K562 (cell line): Measurements from ENCODE around the gene RELCH. TPM values are rescaled to one million over a fixed set of nuclear protein-coding genes. Genes with fewer than 3 reads are reported as not detected.

Experiments used
- ATAC-seq: fragments of 200-7000 bp; cut with Tn5 transposase; 3 replicates; pipeline ENCODE4 v1.9.1; 2020; ENCODE audit warnings: moderate library complexity
- BruUV-seq: library from RNA; stranded (reverse); fragments of 400-500 nt; replicated peaks from 2 replicates; lab custom pipeline; 2021; lab: Mats Ljungman, UMichigan
- CTCF ChIA-PET: fragments of 300-600 bp; formaldehyde crosslinking; extraction: SDS; loops from one replicate; lab custom pipeline; 2021; ENCODE audit warnings: low intra/inter-chr PET ratio; lab: Yijun Ruan, JAX
- POLR2A ChIA-PET: fragments of 300-600, 350-650 bp; sonication (Branson Sonifier 250); formaldehyde crosslinking; extraction: SDS; loops from one replicate; lab custom pipeline; 2021; ENCODE audit warnings: antibody characterized with exemption, inconsistent platforms; lab: Yijun Ruan, JAX
- DNase-seq, 4 experiments: peaks; one replicate each; pipeline versions ENCODE4 v3.0.0 to v3.0.0-alpha.2; 2011 to 2018; ENCODE audit warnings: low spot score in 3 of 4, mixed read lengths in 3 of 4; ENCODE audit errors: extremely low read depth in 1 of 4
- FAIRE-seq: peaks from 2 replicates; lab custom pipeline; 2011; peaks lifted over from hg19 to GRCh38; lab: Jason Lieb, UNC
- H2AFZ ChIP-seq: 2 replicates; pipeline ENCODE4 v1.6.0; 2011; ENCODE audit warnings: low read depth, low read length, control low read depth, inconsistent platforms
- H3K27ac ChIP-seq: fragments of 200-600 bp; 3 replicates; pipeline ENCODE4 v1.8.0; 2011; ENCODE audit warnings: low read depth, mild to moderate bottlenecking, control low read depth, inconsistent platforms, low read length, moderate library complexity, mixed read lengths; ENCODE audit errors: extremely low read depth
- H3K27me3 ChIP-seq, 2 experiments: fragments of 300-600 bp in 1 of 2; 2 replicates in 1 of 2; 3 replicates in 1 of 2; pipeline versions ENCODE4 v1.6.0 to v1.8.0; 2011; ENCODE audit warnings: inconsistent platforms in 2 of 2, low read length in 2 of 2, mild to moderate bottlenecking in 1 of 2, mixed read lengths in 1 of 2, moderate library complexity in 1 of 2; ENCODE audit not compliant: control insufficient read depth in 2 of 2, insufficient read depth in 2 of 2
- H3K36me3 ChIP-seq: fragments of 300-600 bp; 3 replicates; pipeline ENCODE4 v1.8.0; 2011; ENCODE audit warnings: mild to moderate bottlenecking, low read length, inconsistent platforms; ENCODE audit not compliant: control insufficient read depth, insufficient read depth
- H3K4me1 ChIP-seq, 2 experiments: fragments of 200-600 bp in 1 of 2; replicated peaks in 1 of 2; 2 replicates in 1 of 2; 3 replicates in 1 of 2; pipeline versions ENCODE4 v1.5.1 to v1.8.0; 2011; ENCODE audit warnings: inconsistent platforms in 2 of 2, low read length in 2 of 2, mild to moderate bottlenecking in 1 of 2, mixed read lengths in 1 of 2, moderate library complexity in 1 of 2; ENCODE audit not compliant: control insufficient read depth in 2 of 2, insufficient read depth in 2 of 2
- H3K4me2 ChIP-seq: 2 replicates; pipeline ENCODE4 v1.6.1; 2011; ENCODE audit warnings: low read length, control low read depth, inconsistent platforms, mixed read lengths; ENCODE audit not compliant: insufficient read depth
- H3K4me3 ChIP-seq: fragments of 200-600 bp; sonication (generic), shearing (Covaris generic); 2 replicates; pipeline ENCODE4 v1.5.1; 2016; ENCODE audit warnings: control low read depth, inconsistent platforms
- H3K79me2 ChIP-seq: fragments of 200-600 bp; 3 replicates; pipeline ENCODE4 v1.8.0; 2011; ENCODE audit warnings: low read length, inconsistent platforms; ENCODE audit not compliant: control insufficient read depth, insufficient read depth
- H3K9ac ChIP-seq, 2 experiments: 2 replicates each; pipeline versions ENCODE4 v1.6.0 to v1.6.1; 2011; ENCODE audit warnings: low read depth in 2 of 2, low read length in 2 of 2, control low read depth in 1 of 2, inconsistent platforms in 1 of 2, mild to moderate bottlenecking in 1 of 2, mixed read lengths in 1 of 2; ENCODE audit not compliant: insufficient read depth in 1 of 2
- H3K9me1 ChIP-seq: one replicate; pipeline ENCODE4 v1.6.0; 2011; ENCODE audit warnings: inconsistent platforms, mild to moderate bottlenecking, low read length, moderate library complexity; ENCODE audit not compliant: control insufficient read depth, insufficient read depth
- H3K9me3 ChIP-seq: replicated peaks from 2 replicates; pipeline ENCODE4 v1.5.1; 2011; ENCODE audit warnings: low read depth, low read length, inconsistent platforms; ENCODE audit not compliant: control insufficient read depth, insufficient read depth
- H4K20me1 ChIP-seq: replicated peaks from 2 replicates; pipeline ENCODE4 v1.6.1; 2011; ENCODE audit warnings: low read length, inconsistent platforms, mixed read lengths; ENCODE audit not compliant: control insufficient read depth, insufficient read depth
- CHD2 ChIP-seq: IDR thresholded peaks from 2 replicates; pipeline ENCODE4 v1.6.1; 2011; ENCODE audit warnings: low read depth, low read length
- CREM ChIP-seq: IDR thresholded peaks from 2 replicates; pipeline ENCODE4 v1.6.1; 2014; ENCODE audit warnings: antibody characterized with exemption, low read depth
- CTBP1 ChIP-seq: fragments of 450-650 bp; IDR thresholded peaks from 2 replicates; pipeline ENCODE4 v1.6.1; 2016; ENCODE audit warnings: borderline replicate concordance
- E2F3 ChIP-seq: fragments of 250-450 bp; sonication (Bioruptor Pico); IDR thresholded peaks from 2 replicates; pipeline ENCODE4 v1.4.0; 2020; ENCODE audit warnings: mild to moderate bottlenecking
- EZH2 ChIP-seq: IDR thresholded peaks from 2 replicates; pipeline ENCODE4 v1.6.1; 2012; ENCODE audit warnings: low read depth, mild to moderate bottlenecking, inconsistent platforms, low read length, borderline replicate concordance
- IRF2 ChIP-seq: sonication (generic); formaldehyde crosslinking; IDR thresholded peaks from 2 replicates; pipeline ENCODE4 v1.8.1; 2022; ENCODE audit warnings: mild to moderate bottlenecking, missing genetic modification reagents
- PHTF2 ChIP-seq: fragments of 250-450 bp; sonication (Bioruptor Pico); IDR thresholded peaks from 2 replicates; pipeline ENCODE4 v1.5.0; 2021; ENCODE audit warnings: mild to moderate bottlenecking
- SMAD2 ChIP-seq: fragments of 150-350 bp; IDR thresholded peaks from 2 replicates; pipeline ENCODE4 v1.6.1; 2014; ENCODE audit warnings: low read depth, mild to moderate bottlenecking, low read length
- SOX6 ChIP-seq: fragments of 450-650 bp; IDR thresholded peaks from 2 replicates; pipeline ENCODE4 v1.6.1; 2014; ENCODE audit warnings: mild to moderate bottlenecking
- STAT5B ChIP-seq: fragments of 250-450 bp; sonication (Bioruptor Pico); IDR thresholded peaks from 2 replicates; pipeline ENCODE4 v1.8.0; 2021; ENCODE audit warnings: mild to moderate bottlenecking, inconsistent platforms
- ZNF146 ChIP-seq: IDR thresholded peaks from one replicate; pipeline ENCODE4 v1.6.1; 2018; ENCODE audit warnings: missing compliant biosample characterization; ENCODE audit not compliant: unreplicated experiment
- ZNF253 ChIP-seq: fragments of 250-450 bp; sonication (Bioruptor Pico); conservative IDR thresholded peaks from 2 replicates; pipeline ENCODE4 v1.6.1; 2021; ENCODE audit warnings: mild to moderate bottlenecking
- ZNF445 ChIP-seq: fragments of 250-450 bp; sonication (Bioruptor Pico); IDR thresholded peaks from 2 replicates; pipeline ENCODE4 v1.4.0; 2020; ENCODE audit warnings: low read depth, mild to moderate bottlenecking, moderate library complexity
- ZNF780A ChIP-seq: fragments of 250-450 bp; sonication (Bioruptor Pico); IDR thresholded peaks from 2 replicates; pipeline ENCODE4 v1.5.0; 2021; ENCODE audit warnings: mild to moderate bottlenecking
- WGBS: fragments of 100-300 bp; shearing (Covaris generic); methylation state at CpG from one replicate; pipeline ENCODE4 v1.1.6; 2016; ENCODE audit warnings: low coverage, mixed read lengths; ENCODE audit not compliant: insufficient coverage; ENCODE audit errors: missing lambda C conversion rate; 5-methylcytosine and 5-hydroxymethylcytosine counted together
- in situ Hi-C: fragments of 300-500 bp; cut with MboI; formaldehyde crosslinking; loops from 4 replicates; pipeline ENCODE4 v1.15.0; 2018; ENCODE audit warnings: inconsistent platforms, mixed read lengths
- intact Hi-C: fragments of 100-400 bp; cut with micrococcal nuclease; formaldehyde crosslinking; loops from 2 replicates; pipeline ENCODE4 v1.14.2; 2022
- polyA plus RNA-seq, 8 experiments: library from polyadenylated mRNA; depleted of rRNA in 4 of 8; stranded (reverse) in 5 of 8; unstranded in 3 of 8; fragments of >200 nt; fragmentation: Nextera tagmentation in 2 of 8; fragmentation: Illumina TruSeq in 1 of 8; extraction: Ambion mirVana in 2 of 8; extraction: Trizol in 1 of 8; gene quantifications; 2 replicates each; pipeline versions ENCODE4 v1.2.1 to v1.2.3, GENCODE V29; 2011 to 2014; ENCODE audit warnings: inconsistent platforms in 1 of 8, missing spikeins in 1 of 8
- total RNA-seq, 7 experiments: library from RNA; depleted of rRNA in 6 of 7; stranded (reverse); fragments of >200 nt in 6 of 7; fragmentation: Illumina TruSeq in 2 of 7; extraction: Trizol in 2 of 7; gene quantifications; 2 replicates each; pipeline versions ENCODE4 v1.2.1 to v1.2.3, GENCODE V29; 2011 to 2021; ENCODE audit warnings: low replicate concordance in 1 of 7
- TF ChIP-seq, protein P1 (sequence below), 2 experiments: fragments of 450-650 bp; IDR thresholded peaks; 2 replicates each; pipeline ENCODE4 v1.6.1; 2018; ENCODE audit warnings: mild to moderate bottlenecking in 2 of 2, low read depth in 1 of 2; ENCODE audit not compliant: partially characterized antibody in 2 of 2
- TF ChIP-seq, protein P2 (sequence below): fragments of 200-800 bp; sonication (Bioruptor generic); IDR thresholded peaks from 2 replicates; pipeline ENCODE4 v1.6.1; 2017; ENCODE audit warnings: missing genetic modification characterization, missing compliant biosample characterization
- TF ChIP-seq, protein P3 (sequence below): conservative IDR thresholded peaks from 2 replicates; pipeline ENCODE4 v1.6.1; 2011; ENCODE audit warnings: low read depth, mild to moderate bottlenecking, low read length; ENCODE audit not compliant: control insufficient read depth

RELCH gene
- total and polyA plus RNA-seq, 9 of the 15 experiments (the other 6 are each of a cell fraction or from before 2014, with no cell fraction given): 1.4 to 13.6 (median 7.6) TPM

DNA sequence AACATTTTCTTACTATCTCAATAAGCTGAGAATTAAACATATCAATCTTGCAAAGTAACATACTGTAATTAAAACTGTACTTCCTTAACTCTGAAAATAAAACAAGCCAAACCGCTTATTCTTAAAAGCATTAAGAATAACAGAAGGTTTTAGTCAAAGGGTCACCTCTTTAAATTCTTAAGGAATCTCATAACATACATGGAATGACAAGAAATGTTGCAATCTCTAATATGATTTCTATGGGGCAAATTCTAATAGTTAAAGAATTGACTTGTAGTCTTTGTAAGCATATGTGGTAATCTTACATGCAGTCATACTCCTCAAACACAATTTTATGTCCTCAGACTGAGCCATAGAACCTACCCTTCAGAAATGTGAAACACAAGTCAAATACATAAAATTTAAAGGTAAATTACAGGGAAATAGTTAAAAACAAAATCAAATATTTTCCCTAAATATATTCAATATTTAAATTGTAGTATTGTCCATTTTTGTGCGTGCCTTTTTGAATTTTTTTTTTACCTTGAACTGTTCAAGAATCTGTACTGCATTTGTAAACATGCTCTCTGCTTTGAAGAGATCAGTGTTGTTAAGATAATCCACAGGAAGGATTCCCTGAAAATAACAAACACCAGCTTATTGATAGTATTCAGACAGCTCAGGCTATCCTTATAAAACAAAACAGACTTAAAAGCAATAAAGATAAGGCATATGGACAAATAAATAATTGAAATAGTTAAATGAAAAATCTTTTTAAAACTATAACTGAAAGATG lies 48.4 kb upstream of the RELCH start:
- intact Hi-C loops: no loop called here
- Histone ChIP-seq H3K9ac (no peak overlapping the region), H3K36me3 (peaks cover 8% of the 10 kb centered on the region; the same call in 1 of the 3 replicates), H4K20me1 (no peaks in the 10 kb centered on the region), H3K27ac (no peak overlapping the region), H2AFZ (no peak overlapping the region), H3K4me3 (no peak overlapping the region), H3K4me2 (no peak overlapping the region), H3K79me2 (no peaks in the 10 kb centered on the region), H3K9me3 (no peaks in the 10 kb centered on the region), H3K4me1 (no peaks in the 10 kb centered on the region), H3K9me1 (no peaks in the 10 kb centered on the region), H3K27me3 (no peaks in the 10 kb centered on the region)
- CTCF ChIA-PET: no interaction called here
- no peak for DNase-seq
- no peak for FAIRE-seq
- in situ Hi-C loops: loop anchor here (25.0 kb wide), 1 partner anchor 551 kb away; no protein-coding TSS in a partner anchor
- POLR2A ChIA-PET: no interaction called here
- no TSS peak for BruUV-seq
- no peak for ATAC-seq
- no peak for TF ChIP-seq CREM
- TF ChIP-seq, protein P1, sequence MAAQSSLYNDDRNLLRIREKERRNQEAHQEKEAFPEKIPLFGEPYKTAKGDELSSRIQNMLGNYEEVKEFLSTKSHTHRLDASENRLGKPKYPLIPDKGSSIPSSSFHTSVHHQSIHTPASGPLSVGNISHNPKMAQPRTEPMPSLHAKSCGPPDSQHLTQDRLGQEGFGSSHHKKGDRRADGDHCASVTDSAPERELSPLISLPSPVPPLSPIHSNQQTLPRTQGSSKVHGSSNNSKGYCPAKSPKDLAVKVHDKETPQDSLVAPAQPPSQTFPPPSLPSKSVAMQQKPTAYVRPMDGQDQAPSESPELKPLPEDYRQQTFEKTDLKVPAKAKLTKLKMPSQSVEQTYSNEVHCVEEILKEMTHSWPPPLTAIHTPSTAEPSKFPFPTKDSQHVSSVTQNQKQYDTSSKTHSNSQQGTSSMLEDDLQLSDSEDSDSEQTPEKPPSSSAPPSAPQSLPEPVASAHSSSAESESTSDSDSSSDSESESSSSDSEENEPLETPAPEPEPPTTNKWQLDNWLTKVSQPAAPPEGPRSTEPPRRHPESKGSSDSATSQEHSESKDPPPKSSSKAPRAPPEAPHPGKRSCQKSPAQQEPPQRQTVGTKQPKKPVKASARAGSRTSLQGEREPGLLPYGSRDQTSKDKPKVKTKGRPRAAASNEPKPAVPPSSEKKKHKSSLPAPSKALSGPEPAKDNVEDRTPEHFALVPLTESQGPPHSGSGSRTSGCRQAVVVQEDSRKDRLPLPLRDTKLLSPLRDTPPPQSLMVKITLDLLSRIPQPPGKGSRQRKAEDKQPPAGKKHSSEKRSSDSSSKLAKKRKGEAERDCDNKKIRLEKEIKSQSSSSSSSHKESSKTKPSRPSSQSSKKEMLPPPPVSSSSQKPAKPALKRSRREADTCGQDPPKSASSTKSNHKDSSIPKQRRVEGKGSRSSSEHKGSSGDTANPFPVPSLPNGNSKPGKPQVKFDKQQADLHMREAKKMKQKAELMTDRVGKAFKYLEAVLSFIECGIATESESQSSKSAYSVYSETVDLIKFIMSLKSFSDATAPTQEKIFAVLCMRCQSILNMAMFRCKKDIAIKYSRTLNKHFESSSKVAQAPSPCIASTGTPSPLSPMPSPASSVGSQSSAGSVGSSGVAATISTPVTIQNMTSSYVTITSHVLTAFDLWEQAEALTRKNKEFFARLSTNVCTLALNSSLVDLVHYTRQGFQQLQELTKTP (IDR thresholded peaks at IDR 0.05; ENCODE audit: low read depth in 1 of 2, partially characterized antibody in 2 of 2): no peak
- no peak for TF ChIP-seq CTBP1
- TF ChIP-seq ZNF253 (CRISPR knock-in tag): no peak
- TF ChIP-seq CHD2: no peak
- TF ChIP-seq ZNF780A (CRISPR knock-in tag): no peak
- TF ChIP-seq E2F3 (CRISPR knock-in tag): no peak
- TF ChIP-seq ZNF445: no peak
- TF ChIP-seq, protein P2, sequence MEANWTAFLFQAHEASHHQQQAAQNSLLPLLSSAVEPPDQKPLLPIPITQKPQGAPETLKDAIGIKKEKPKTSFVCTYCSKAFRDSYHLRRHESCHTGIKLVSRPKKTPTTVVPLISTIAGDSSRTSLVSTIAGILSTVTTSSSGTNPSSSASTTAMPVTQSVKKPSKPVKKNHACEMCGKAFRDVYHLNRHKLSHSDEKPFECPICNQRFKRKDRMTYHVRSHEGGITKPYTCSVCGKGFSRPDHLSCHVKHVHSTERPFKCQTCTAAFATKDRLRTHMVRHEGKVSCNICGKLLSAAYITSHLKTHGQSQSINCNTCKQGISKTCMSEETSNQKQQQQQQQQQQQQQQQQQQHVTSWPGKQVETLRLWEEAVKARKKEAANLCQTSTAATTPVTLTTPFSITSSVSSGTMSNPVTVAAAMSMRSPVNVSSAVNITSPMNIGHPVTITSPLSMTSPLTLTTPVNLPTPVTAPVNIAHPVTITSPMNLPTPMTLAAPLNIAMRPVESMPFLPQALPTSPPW (CRISPR knock-in tag): no peak
- no peak for TF ChIP-seq PHTF2 (CRISPR knock-in tag)
- TF ChIP-seq IRF2 (CRISPR knock-in tag): no peak
- TF ChIP-seq, protein P3, sequence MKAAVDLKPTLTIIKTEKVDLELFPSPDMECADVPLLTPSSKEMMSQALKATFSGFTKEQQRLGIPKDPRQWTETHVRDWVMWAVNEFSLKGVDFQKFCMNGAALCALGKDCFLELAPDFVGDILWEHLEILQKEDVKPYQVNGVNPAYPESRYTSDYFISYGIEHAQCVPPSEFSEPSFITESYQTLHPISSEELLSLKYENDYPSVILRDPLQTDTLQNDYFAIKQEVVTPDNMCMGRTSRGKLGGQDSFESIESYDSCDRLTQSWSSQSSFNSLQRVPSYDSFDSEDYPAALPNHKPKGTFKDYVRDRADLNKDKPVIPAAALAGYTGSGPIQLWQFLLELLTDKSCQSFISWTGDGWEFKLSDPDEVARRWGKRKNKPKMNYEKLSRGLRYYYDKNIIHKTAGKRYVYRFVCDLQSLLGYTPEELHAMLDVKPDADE: no peak
- no peak for TF ChIP-seq ZNF146 (CRISPR knock-in tag)
- no peak for TF ChIP-seq SOX6
- TF ChIP-seq SMAD2: no peak
- TF ChIP-seq EZH2: no peak
- no peak for TF ChIP-seq STAT5B (CRISPR knock-in tag)
- 68% methylated on average over 2 of the region's 2 CpGs for WGBS
